GM21528 (cell line): ENCODE results near the gene DGCR2.
"Not testable (repeated sequence)": the region's sequence is repeated elsewhere in the genome, so short reads cannot be mapped to it uniquely, and the experiment has no call there.

ENCODE experiments used
- ATAC-seq: cut with Tn5 transposase; IDR thresholded peaks from one replicate; pipeline ENCODE4 v1.9.1; 2021; ENCODE audit warnings: mild to moderate bottlenecking, moderate library complexity; ENCODE audit not compliant: unreplicated experiment, low FRiP score

The DGCR2 gene

GRCh38 chr22:18994056-18994455 lies 128.2 kb downstream of the DGCR2 start:
- ATAC-seq = no peak

- no peak for ATAC-seq
These were observed 129.5 kb downstream of the DGCR2 start for GRCh38 chr22:18992543-18993198.

- no peak for ATAC-seq
These were observed 130.3 kb downstream of the DGCR2 start for GRCh38 chr22:18991821-18992442.

- ATAC-seq = no peak
These were observed 131.1 kb downstream of the DGCR2 start for GRCh38 chr22:18991138-18991432.

- no peak for ATAC-seq
These were observed 131.7 kb downstream of the DGCR2 start for GRCh38 chr22:18990355-18991137.

GRCh38 chr22:18988958-18989357 lies 133.3 kb downstream of the DGCR2 start:
- ATAC-seq = no peak

- ATAC-seq = no peak
These were observed 134.4 kb downstream of the DGCR2 start for GRCh38 chr22:18987765-18988164.

- not testable (repeated sequence) for ATAC-seq
These were observed 135.1 kb downstream of the DGCR2 start for GRCh38 chr22:18987114-18987513.
